A549 (cell line): Measurements from ENCODE around the gene PYGB. TPM values are rescaled to one million over a fixed set of nuclear protein-coding genes. Genes with fewer than 3 reads are reported as not detected.
"Not testable (repeated sequence)": the region's sequence is repeated elsewhere in the genome, so short reads cannot be mapped to it uniquely, and the experiment has no call there.

Experiments used
- ATAC-seq, 2 experiments: fragments of 200-7000 bp in 1 of 2; fragments of >200 bp in 1 of 2; cut with Nextera tagmentation in 1 of 2; cut with Tn5 transposase in 1 of 2; 3 replicates each; pipeline versions ENCODE4 v1.8.0 to v1.9.1; 2018 to 2020; ENCODE audit warnings: mild to moderate bottlenecking in 1 of 2, moderate library complexity in 1 of 2
- CTCF ChIA-PET: fragments of 300-600 bp; sonication (Branson Sonifier 250); formaldehyde crosslinking; extraction: SDS; loops from one replicate; lab custom pipeline; 2021; ENCODE audit warnings: antibody characterized with exemption, inconsistent platforms; lab: Yijun Ruan, JAX
- POLR2A ChIA-PET: fragments of 350-600 bp; formaldehyde crosslinking; extraction: SDS; loops from one replicate; lab custom pipeline; 2021; ENCODE audit warnings: antibody characterized with exemption, inconsistent platforms; lab: Yijun Ruan, JAX
- DNase-seq, 2 experiments: peaks; one replicate each; pipeline versions ENCODE4 v3.0.0 to v3.0.0-alpha.2; 2011 to 2016; ENCODE audit warnings: low read depth in 1 of 2, low spot score in 1 of 2
- FAIRE-seq: peaks from 2 replicates; lab custom pipeline; 2011; peaks lifted over from hg19 to GRCh38; lab: Jason Lieb, UNC
- H3K27ac ChIP-seq, 2 experiments: fragments of >200 bp; sonication (Bioruptor Twin); formaldehyde crosslinking; 3 replicates each; pipeline ENCODE4 v1.5.1; 2016 to 2017
- H3K4me1 ChIP-seq: fragments of >200 bp; sonication (Bioruptor Twin); formaldehyde crosslinking; 3 replicates; pipeline ENCODE4 v1.6.1; 2016
- H3K4me2 ChIP-seq: fragments of >200 bp; sonication (Bioruptor Twin); formaldehyde crosslinking; 3 replicates; pipeline ENCODE4 v1.6.1; 2016
- H3K4me3 ChIP-seq: fragments of >200 bp; sonication (Bioruptor Twin); formaldehyde crosslinking; 3 replicates; pipeline ENCODE4 v1.5.1; 2016
- H3K9me3 ChIP-seq: fragments of >200 bp; sonication (Bioruptor Twin); formaldehyde crosslinking; 3 replicates; pipeline ENCODE4 v1.6.1; 2016
- BHLHE40 ChIP-seq: IDR thresholded peaks from 2 replicates; pipeline ENCODE4 v1.6.1; 2012; ENCODE audit warnings: low read depth, low read length, inconsistent platforms
- CBX8 ChIP-seq: fragments of 200-600 bp; sonication (generic); IDR thresholded peaks from 2 replicates; pipeline ENCODE4 v1.6.1; 2016
- CEBPB ChIP-seq, 2 experiments: fragments of >200 bp in 1 of 2; sonication (Bioruptor Twin) in 1 of 2; formaldehyde crosslinking in 1 of 2; IDR thresholded peaks; 2 replicates each; pipeline ENCODE4 v1.6.1; 2012 to 2016
- CHD4 ChIP-seq: fragments of 200-600 bp; sonication (generic); IDR thresholded peaks from 2 replicates; pipeline ENCODE4 v1.6.1; 2016; ENCODE audit warnings: antibody characterized with exemption, mild to moderate bottlenecking, borderline replicate concordance
- EHMT2 ChIP-seq: fragments of 200-600 bp; sonication (generic); IDR thresholded peaks from 2 replicates; pipeline ENCODE4 v1.6.1; 2016; ENCODE audit warnings: antibody characterized with exemption, low read depth, mild to moderate bottlenecking, moderate library complexity
- EP300 ChIP-seq, 2 experiments: fragments of >200 bp; sonication (Bioruptor Twin); formaldehyde crosslinking; IDR thresholded peaks; 2 replicates in 1 of 2; 3 replicates in 1 of 2; pipeline ENCODE4 v1.6.1; 2016 to 2017
- ESRRA ChIP-seq: fragments of 150-350 bp; IDR thresholded peaks from 2 replicates; pipeline ENCODE4 v1.6.1; 2014; ENCODE audit warnings: mild to moderate bottlenecking, low read length, borderline replicate concordance
- FOSB ChIP-seq: fragments of 250-450 bp; sonication (Bioruptor Pico); IDR thresholded peaks from 2 replicates; pipeline ENCODE4 v1.5.0; 2020; ENCODE audit warnings: mild to moderate bottlenecking, moderate library complexity
- GATA3 ChIP-seq: IDR thresholded peaks from 2 replicates; pipeline ENCODE4 v1.6.1; 2012; ENCODE audit warnings: borderline replicate concordance
- HDAC2 ChIP-seq: fragments of 200-600 bp; sonication (generic); IDR thresholded peaks from 2 replicates; pipeline ENCODE4 v1.6.1; 2016
- HEYL ChIP-seq: fragments of 250-450 bp; sonication (Bioruptor Pico); IDR thresholded peaks from 2 replicates; pipeline ENCODE4 v1.8.0; 2021; ENCODE audit warnings: mild to moderate bottlenecking, moderate library complexity
- JUN ChIP-seq, 2 experiments: fragments of >200 bp; sonication (Bioruptor Twin); formaldehyde crosslinking; IDR thresholded peaks; 2 replicates in 1 of 2; 3 replicates in 1 of 2; pipeline ENCODE4 v1.6.1; 2016 to 2017
- MAFK ChIP-seq: fragments of 450-650 bp; IDR thresholded peaks from 2 replicates; pipeline ENCODE4 v1.6.1; 2014; ENCODE audit not compliant: partially characterized antibody
- NFE2L2 ChIP-seq: fragments of 150-350 bp; conservative IDR thresholded peaks from 2 replicates; pipeline ENCODE4 v1.6.1; 2014; ENCODE audit warnings: low read length
- NR3C1 ChIP-seq: fragments of >200 bp; sonication (Bioruptor Twin); formaldehyde crosslinking; IDR thresholded peaks from 3 replicates; pipeline ENCODE4 v1.6.1; 2017
- PHF8 ChIP-seq: fragments of 200-600 bp; sonication (generic); IDR thresholded peaks from 2 replicates; pipeline ENCODE4 v1.6.1; 2016; ENCODE audit warnings: low read depth, mild to moderate bottlenecking, antibody characterized with exemption, moderate library complexity, borderline replicate concordance
- POLR2A ChIP-seq: IDR thresholded peaks from 2 replicates; pipeline ENCODE4 v1.6.1; 2012; ENCODE audit warnings: mild to moderate bottlenecking, low read length
- RAD21 ChIP-seq, 2 experiments: fragments of >200 bp in 1 of 2; sonication (Bioruptor Twin) in 1 of 2; formaldehyde crosslinking in 1 of 2; IDR thresholded peaks in 1 of 2; conservative IDR thresholded peaks in 1 of 2; 2 replicates in 1 of 2; 3 replicates in 1 of 2; pipeline ENCODE4 v1.6.1; 2012 to 2018; ENCODE audit warnings: inconsistent platforms in 1 of 2
- RFX5 ChIP-seq: fragments of 450-650 bp; IDR thresholded peaks from 2 replicates; pipeline ENCODE4 v1.7.1; 2014; ENCODE audit warnings: antibody characterized with exemption, mild to moderate bottlenecking, moderate library complexity
- ZFP36 ChIP-seq: fragments of 450-650 bp; IDR thresholded peaks from 2 replicates; pipeline ENCODE4 v1.6.1; 2014; ENCODE audit warnings: borderline replicate concordance; ENCODE audit not compliant: partially characterized antibody
- ZSCAN20 ChIP-seq: fragments of 250-450 bp; sonication (Bioruptor Pico); IDR thresholded peaks from 2 replicates; pipeline ENCODE4 v1.8.0; 2022; ENCODE audit warnings: mild to moderate bottlenecking, moderate library complexity
- WGBS: methylation state at CpG from one replicate; pipeline ENCODE4 v1.1.6; 2017; ENCODE audit errors: missing lambda C conversion rate; 5-methylcytosine and 5-hydroxymethylcytosine counted together
- polyA plus RNA-seq, 4 experiments: library from polyadenylated mRNA; depleted of rRNA in 3 of 4; stranded (reverse); fragments of >200 nt; fragmentation: RNase III in 1 of 4; extraction: RNeasy Plus Mini Kit Qiagen cat#74134 plus additional on column Dnase treatment in 1 of 4; gene quantifications; 2 replicates in 3 of 4; 3 replicates in 1 of 4; pipeline ENCODE4 v1.2.3, GENCODE V29; 2011 to 2017
- TF ChIP-seq, protein P1 (sequence below): IDR thresholded peaks from 2 replicates; pipeline ENCODE4 v1.6.1; 2012
- TF ChIP-seq, protein P2 (sequence below): fragments of 450-650 bp; IDR thresholded peaks from 2 replicates; pipeline ENCODE4 v1.6.1; 2014; ENCODE audit warnings: antibody characterized with exemption
- TF ChIP-seq, protein P3 (sequence below): IDR thresholded peaks from 2 replicates; pipeline ENCODE4 v1.6.1; 2012
- TF ChIP-seq, protein P4 (sequence below): fragments of 150-350 bp; IDR thresholded peaks from 2 replicates; pipeline ENCODE4 v1.6.1; 2014; ENCODE audit warnings: low read depth, mild to moderate bottlenecking, low read length
- TF ChIP-seq, protein P5 (sequence below): fragments of >200 bp; sonication (Bioruptor Twin); formaldehyde crosslinking; IDR thresholded peaks from 3 replicates; pipeline ENCODE4 v1.5.1; 2016

Gene PYGB
- polyA plus RNA-seq, 2 of the 4 experiments (the other 2 are of a cell fraction): 93.2 to 100 TPM

DNA sequence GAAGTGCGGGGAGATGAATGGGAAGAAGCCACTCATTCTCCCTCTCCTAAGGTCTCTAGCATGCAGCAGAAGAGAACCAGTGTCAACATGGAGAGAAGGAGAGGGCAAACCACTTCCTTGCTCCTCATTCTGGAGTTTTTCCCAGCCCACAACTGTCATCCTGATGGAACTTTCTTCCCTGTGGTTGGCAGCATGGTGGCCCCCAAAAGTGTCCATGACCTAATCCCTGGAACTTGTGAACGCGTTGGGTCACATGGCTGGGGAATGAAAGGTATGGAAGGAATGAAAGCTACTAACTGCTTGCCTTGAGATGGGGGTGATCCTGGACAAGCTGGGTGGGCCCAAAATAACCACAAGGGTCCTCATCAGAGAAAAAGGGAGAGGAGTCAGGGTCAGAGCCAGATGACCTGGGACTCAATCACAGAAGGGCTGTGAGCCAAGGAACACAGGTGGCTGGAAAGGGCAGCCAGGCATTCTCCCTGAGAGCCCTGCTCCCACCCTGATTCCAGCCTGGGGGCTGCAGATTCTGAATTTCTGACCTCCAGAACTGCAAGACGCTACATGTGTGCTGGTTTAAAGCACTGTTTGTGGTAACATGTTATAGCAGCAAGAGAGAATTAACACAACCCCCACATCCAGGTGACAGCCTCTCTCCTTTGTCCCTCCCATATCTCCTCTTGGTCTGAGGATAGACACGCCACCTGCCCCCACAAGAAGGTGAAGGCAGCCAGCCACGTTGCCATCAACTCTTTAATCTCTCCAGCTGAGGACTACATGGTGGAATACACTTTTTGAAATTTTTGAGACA is 63.2 kb downstream of the PYGB start:
- Histone ChIP-seq H3K4me1 (peaks cover 79% of the 10 kb centered on the region), H3K4me3 (peak overlapping the region; percentile 25), H3K9me3 (no peaks in the 10 kb centered on the region), H3K27ac (peak overlapping the region; percentile 97 to 98), H3K4me2 (peak overlapping the region; percentile 94)
- ATAC-seq (peak in 1 of 2 experiments; percentile 0; a peak in 2 of 6 replicates), FAIRE-seq (peak; percentile 23), DNase-seq (no peak)
- WGBS: 38% methylated on average over 6 of the region's 6 CpGs
- ChIA-PET POLR2A (interaction anchor here (0.9 to 1.2 kb wide), 3 partner anchors 10 to 87 kb away, joined by 3 to 5 read pairs (median 5); partner anchors contain the start of gene ABHD12), CTCF (interaction anchor here (0.7 to 5.9 kb wide), 16 partner anchors 15 to 317 kb away, joined by 3 to 65 read pairs (median 4); partner anchors contain the start of genes ABHD12 and PYGB)
- TF ChIP-seq JUN (IDR thresholded peaks at IDR 0.05): peak in 1 of 2 experiments; percentile 13; a peak in 1 of 5 replicates
- no peak for TF ChIP-seq CHD4
- no peak for TF ChIP-seq ESRRA
- TF ChIP-seq POLR2A: no peak
- TF ChIP-seq CBX8: no peak
- TF ChIP-seq, protein P1, sequence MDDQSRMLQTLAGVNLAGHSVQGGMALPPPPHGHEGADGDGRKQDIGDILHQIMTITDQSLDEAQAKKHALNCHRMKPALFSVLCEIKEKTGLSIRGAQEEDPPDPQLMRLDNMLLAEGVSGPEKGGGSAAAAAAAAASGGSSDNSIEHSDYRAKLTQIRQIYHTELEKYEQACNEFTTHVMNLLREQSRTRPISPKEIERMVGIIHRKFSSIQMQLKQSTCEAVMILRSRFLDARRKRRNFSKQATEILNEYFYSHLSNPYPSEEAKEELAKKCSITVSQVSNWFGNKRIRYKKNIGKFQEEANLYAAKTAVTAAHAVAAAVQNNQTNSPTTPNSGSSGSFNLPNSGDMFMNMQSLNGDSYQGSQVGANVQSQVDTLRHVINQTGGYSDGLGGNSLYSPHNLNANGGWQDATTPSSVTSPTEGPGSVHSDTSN: no peak
- TF ChIP-seq, protein P2, sequence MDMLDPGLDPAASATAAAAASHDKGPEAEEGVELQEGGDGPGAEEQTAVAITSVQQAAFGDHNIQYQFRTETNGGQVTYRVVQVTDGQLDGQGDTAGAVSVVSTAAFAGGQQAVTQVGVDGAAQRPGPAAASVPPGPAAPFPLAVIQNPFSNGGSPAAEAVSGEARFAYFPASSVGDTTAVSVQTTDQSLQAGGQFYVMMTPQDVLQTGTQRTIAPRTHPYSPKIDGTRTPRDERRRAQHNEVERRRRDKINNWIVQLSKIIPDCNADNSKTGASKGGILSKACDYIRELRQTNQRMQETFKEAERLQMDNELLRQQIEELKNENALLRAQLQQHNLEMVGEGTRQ: peak; percentile 29
- TF ChIP-seq CEBPB (IDR thresholded peaks at IDR 0.05): no peak
- 0 out of 2 replicates have a peak, but pooled peaks have one; percentile 37 for TF ChIP-seq FOSB (CRISPR knock-in tag)
- no peak for TF ChIP-seq HDAC2
- peak; percentile 49; the same call in 1 of the 2 replicates for TF ChIP-seq GATA3
- TF ChIP-seq, protein P3, sequence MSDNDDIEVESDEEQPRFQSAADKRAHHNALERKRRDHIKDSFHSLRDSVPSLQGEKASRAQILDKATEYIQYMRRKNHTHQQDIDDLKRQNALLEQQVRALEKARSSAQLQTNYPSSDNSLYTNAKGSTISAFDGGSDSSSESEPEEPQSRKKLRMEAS: peak; percentile 51; the same call in 1 of the 2 replicates
- peak; percentile 41 to 64; a peak in 2 of 5 replicates for TF ChIP-seq EP300 (IDR thresholded peaks at IDR 0.05)
- TF ChIP-seq RFX5: no peak
- TF ChIP-seq MAFK: no peak
- TF ChIP-seq, protein P4, sequence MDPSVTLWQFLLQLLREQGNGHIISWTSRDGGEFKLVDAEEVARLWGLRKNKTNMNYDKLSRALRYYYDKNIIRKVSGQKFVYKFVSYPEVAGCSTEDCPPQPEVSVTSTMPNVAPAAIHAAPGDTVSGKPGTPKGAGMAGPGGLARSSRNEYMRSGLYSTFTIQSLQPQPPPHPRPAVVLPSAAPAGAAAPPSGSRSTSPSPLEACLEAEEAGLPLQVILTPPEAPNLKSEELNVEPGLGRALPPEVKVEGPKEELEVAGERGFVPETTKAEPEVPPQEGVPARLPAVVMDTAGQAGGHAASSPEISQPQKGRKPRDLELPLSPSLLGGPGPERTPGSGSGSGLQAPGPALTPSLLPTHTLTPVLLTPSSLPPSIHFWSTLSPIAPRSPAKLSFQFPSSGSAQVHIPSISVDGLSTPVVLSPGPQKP: no peak

DNA sequence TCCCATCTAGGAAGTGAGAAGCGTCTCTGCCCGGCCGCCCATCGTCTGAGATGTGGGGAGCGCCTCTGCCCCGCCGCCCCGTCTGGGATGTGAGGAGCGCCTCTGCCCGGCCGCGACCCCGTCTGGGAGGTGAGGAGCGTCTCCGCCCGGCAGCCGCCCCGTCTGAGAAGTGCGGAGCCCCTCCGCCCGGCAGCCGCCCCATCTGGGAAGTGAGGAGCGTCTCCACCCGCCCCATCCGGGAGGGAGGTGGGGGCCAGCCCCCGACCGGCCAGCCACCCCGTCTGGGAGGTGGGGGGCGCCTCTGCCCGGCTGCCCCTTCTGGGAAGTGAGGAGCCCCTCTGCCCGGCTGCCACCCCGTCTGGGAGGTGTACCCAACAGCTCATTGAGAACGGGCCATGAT is 64.8 kb downstream of the PYGB start:
- H3K4me3 ChIP-seq, H3K4me2 ChIP-seq, H3K9me3 ChIP-seq, POLR2A ChIA-PET, DNase-seq, ATAC-seq, FAIRE-seq: not testable (repeated sequence)
- WGBS: 94% methylated on average over 7 of the region's 33 CpGs
- Histone ChIP-seq H3K4me1 (peaks cover 73% of the 10 kb centered on the region), H3K27ac (peak overlapping the region in 1 of 2 experiments; percentile 46; a peak in 3 of 6 replicates)
- CTCF ChIA-PET: interaction anchor here (3.6 to 5.9 kb wide), 2 partner anchors 14 to 86 kb away, joined by 21 to 65 read pairs; no protein-coding TSS in a partner anchor

DNA sequence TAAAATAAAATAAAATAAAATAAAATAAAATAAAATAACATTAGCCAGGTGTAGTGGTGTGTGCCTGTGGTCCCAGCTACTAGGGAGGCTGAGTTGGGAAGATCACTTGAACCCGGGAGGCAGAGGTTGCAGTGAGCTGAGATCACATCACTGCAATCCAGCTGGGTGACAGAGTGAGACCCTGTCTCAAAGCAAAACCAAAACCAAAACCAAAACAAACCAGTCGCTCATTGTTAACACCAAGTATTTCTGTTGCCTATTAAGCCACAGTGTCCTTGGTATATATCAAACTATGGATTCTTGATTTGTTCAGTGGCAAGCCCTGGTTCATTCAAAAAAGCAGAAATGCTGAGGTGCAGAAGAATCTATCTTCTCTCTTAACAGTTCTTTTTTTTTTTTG is 65.7 kb downstream of the PYGB start:
- TF ChIP-seq NR3C1 (no peak), RAD21 (conservative IDR thresholded peaks at IDR 0.05 in 1 of 2, IDR thresholded peaks at IDR 0.05 in 1 of 2) (no peak), ZFP36 (no peak), EHMT2 (no peak), BHLHE40 (no peak), HDAC2 (no peak), JUN (IDR thresholded peaks at IDR 0.05) (no peak), NFE2L2 (no peak), CEBPB (IDR thresholded peaks at IDR 0.05) (no peak), PHF8 (no peak), ZSCAN20 (CRISPR knock-in tag) (no peak), HEYL (CRISPR knock-in tag) (no peak)
- TF ChIP-seq, protein P5, sequence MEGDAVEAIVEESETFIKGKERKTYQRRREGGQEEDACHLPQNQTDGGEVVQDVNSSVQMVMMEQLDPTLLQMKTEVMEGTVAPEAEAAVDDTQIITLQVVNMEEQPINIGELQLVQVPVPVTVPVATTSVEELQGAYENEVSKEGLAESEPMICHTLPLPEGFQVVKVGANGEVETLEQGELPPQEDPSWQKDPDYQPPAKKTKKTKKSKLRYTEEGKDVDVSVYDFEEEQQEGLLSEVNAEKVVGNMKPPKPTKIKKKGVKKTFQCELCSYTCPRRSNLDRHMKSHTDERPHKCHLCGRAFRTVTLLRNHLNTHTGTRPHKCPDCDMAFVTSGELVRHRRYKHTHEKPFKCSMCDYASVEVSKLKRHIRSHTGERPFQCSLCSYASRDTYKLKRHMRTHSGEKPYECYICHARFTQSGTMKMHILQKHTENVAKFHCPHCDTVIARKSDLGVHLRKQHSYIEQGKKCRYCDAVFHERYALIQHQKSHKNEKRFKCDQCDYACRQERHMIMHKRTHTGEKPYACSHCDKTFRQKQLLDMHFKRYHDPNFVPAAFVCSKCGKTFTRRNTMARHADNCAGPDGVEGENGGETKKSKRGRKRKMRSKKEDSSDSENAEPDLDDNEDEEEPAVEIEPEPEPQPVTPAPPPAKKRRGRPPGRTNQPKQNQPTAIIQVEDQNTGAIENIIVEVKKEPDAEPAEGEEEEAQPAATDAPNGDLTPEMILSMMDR: no peak
- ChIA-PET CTCF (interaction anchor here (0.6 to 5.2 kb wide), 8 partner anchors 10 to 689 kb away, joined by 3 to 91 read pairs (median 8); no protein-coding TSS in a partner anchor), POLR2A (interaction anchor here (0.6 kb wide), 1 partner anchor 14 kb away, joined by 3 read pairs; no protein-coding TSS in a partner anchor)
- DNase-seq (no peak), FAIRE-seq (no peak), ATAC-seq (no peak)
- H3K27ac ChIP-seq: peak overlapping the region; percentile 74 to 85; a peak in 4 of 6 replicates
- H3K9me3 ChIP-seq: no peaks in the 10 kb centered on the region
- H3K4me1 ChIP-seq: peaks cover 64% of the 10 kb centered on the region
- H3K4me3 ChIP-seq: no peak overlapping the region
- 82% methylated on average over 2 of the region's 2 CpGs for WGBS
- no peak overlapping the region for H3K4me2 ChIP-seq
